ENCODE data around the gene ZIC1. TPM values are rescaled to one million over a fixed set of nuclear protein-coding genes. Genes with fewer than 3 reads are reported as not detected.

Gene ZIC1
- total and polyA plus RNA-seq, 9 of the 15 experiments (the other 6 are each of a cell fraction or from before 2014, with no cell fraction given) = 0.21 to 0.42 TPM; not detected in 7

- H3K4me1 ChIP-seq (replicated peaks in 1 of 2; ENCODE audit: control insufficient read depth in 2 of 2, insufficient read depth in 2 of 2, low read length in 2 of 2) = peaks cover 0 to 4% of the 10 kb centered on the region in 2 experiments; a peak in 1 of 5 replicates
- no peaks in the 10 kb centered on the region for H3K79me2 ChIP-seq (ENCODE audit: control insufficient read depth, insufficient read depth, low read length)
- no peak overlapping the region for H3K27ac ChIP-seq (ENCODE audit: extremely low read depth, low read depth, low read length)
- no TSS peak for BruUV-seq (replicated peaks)
- H3K9me1 ChIP-seq (ENCODE audit: control insufficient read depth, insufficient read depth, low read length) = no peaks in the 10 kb centered on the region
- no peak for FAIRE-seq
- intact Hi-C loops (cut with micrococcal nuclease) = no loop called here
- ChIA-PET CTCF (ENCODE audit: low intra/inter-chr PET ratio) (no interaction called here), POLR2A (no interaction called here)
- H2AFZ ChIP-seq (ENCODE audit: low read depth, low read length) = no peak overlapping the region
- no peak for DNase-seq (ENCODE audit: extremely low read depth in 1 of 4, low spot score in 3 of 4)
- H4K20me1 ChIP-seq (replicated peaks; ENCODE audit: control insufficient read depth, insufficient read depth, low read length) = no peaks in the 10 kb centered on the region
- H3K9me3 ChIP-seq (replicated peaks; ENCODE audit: control insufficient read depth, insufficient read depth, low read depth, low read length) = no peaks in the 10 kb centered on the region
- H3K27me3 ChIP-seq (ENCODE audit: control insufficient read depth in 2 of 2, insufficient read depth in 2 of 2, low read length in 2 of 2) = peaks cover 3 to 32% of the 10 kb centered on the region in 2 experiments; a peak in 3 of 5 replicates
- no peaks in the 10 kb centered on the region for H3K36me3 ChIP-seq (ENCODE audit: control insufficient read depth, insufficient read depth, low read length)
- H3K4me3 ChIP-seq = no peak overlapping the region
- H3K4me2 ChIP-seq (ENCODE audit: insufficient read depth, low read length) = no peak overlapping the region
- no peak overlapping the region for H3K9ac ChIP-seq (ENCODE audit: insufficient read depth in 1 of 2, low read depth in 2 of 2, low read length in 2 of 2)
- in situ Hi-C loops (cut with MboI) = no loop called here
- WGBS (ENCODE audit: insufficient coverage, low coverage, missing lambda C conversion rate) = 32% methylated on average over 14 of the region's 14 CpGs
- ATAC-seq = no peak
- TF ChIP-seq MGA (IDR thresholded peaks at IDR 0.05) (no peak), KLF1 (tag; IDR thresholded peaks at IDR 0.05) (no peak), CHAMP1 (IDR thresholded peaks at IDR 0.05) (no peak), ASH1L (IDR thresholded peaks at IDR 0.05; ENCODE audit: borderline replicate concordance, low read depth, partially characterized antibody) (no peak), XRCC5 (IDR thresholded peaks at IDR 0.05; ENCODE audit: low read depth, low read length) (no peak), RFX5 (IDR thresholded peaks at IDR 0.05; ENCODE audit: low read depth, low read length) (no peak), MTA2 (IDR thresholded peaks at IDR 0.05; ENCODE audit: low read depth) (no peak), FOS (IDR thresholded peaks at IDR 0.05; ENCODE audit: extremely low read depth, insufficient read length) (no peak)
Observed at GRCh38 chr3:147411238-147411814, 2.2 kb downstream of the ZIC1 start.
